H1 (cell line): Measurements from ENCODE around the gene TRPM6. TPM values are rescaled to one million over a fixed set of nuclear protein-coding genes. Genes with fewer than 3 reads are reported as not detected.

ENCODE experiments used
- CTCF ChIA-PET: fragments of 300-600 bp; sonication (Branson Sonifier 250); formaldehyde crosslinking; loops from one replicate; lab custom pipeline; 2021; ENCODE audit not compliant: partially characterized antibody; lab: Charles Lee
- POLR2A ChIA-PET: fragments of 300-600 bp; sonication (Branson Sonifier 250); formaldehyde crosslinking; loops from one replicate; lab custom pipeline; 2021; ENCODE audit warnings: inconsistent platforms; ENCODE audit not compliant: partially characterized antibody; lab: Charles Lee
- DNase-seq, 2 experiments: peaks; one replicate each; pipeline versions ENCODE4 v3.0.0 to v3.0.0-alpha.2; 2010 to 2022; ENCODE audit warnings: low spot score in 2 of 2, low read depth in 1 of 2, mixed read lengths in 1 of 2
- FAIRE-seq: peaks from 2 replicates; lab custom pipeline; 2011; peaks lifted over from hg19 to GRCh38; lab: Jason Lieb, UNC
- H2AFZ ChIP-seq: 2 replicates; pipeline ENCODE4 v1.8.1; 2012; ENCODE audit warnings: low read length, inconsistent platforms
- H2AK5ac ChIP-seq: 2 replicates; pipeline ENCODE4 v1.6.1; 2013; ENCODE audit warnings: low read depth, low read length
- H2BK120ac ChIP-seq: replicated peaks from 2 replicates; pipeline ENCODE3; 2013; ENCODE audit warnings: low read depth, low read length, inconsistent platforms
- H2BK12ac ChIP-seq: 2 replicates; pipeline ENCODE4 v1.6.1; 2013; ENCODE audit warnings: low read depth, low read length
- H2BK15ac ChIP-seq: 2 replicates; pipeline ENCODE4 v1.6.1; 2013; ENCODE audit warnings: low read length
- H2BK20ac ChIP-seq: 2 replicates; pipeline ENCODE4 v1.6.1; 2013; ENCODE audit warnings: low read length
- H2BK5ac ChIP-seq: 2 replicates; pipeline ENCODE4 v1.6.1; 2013; ENCODE audit warnings: low read depth, low read length
- H3K14ac ChIP-seq: 2 replicates; pipeline ENCODE4 v1.6.1; 2013; ENCODE audit warnings: inconsistent platforms; ENCODE audit not compliant: insufficient read length
- H3K18ac ChIP-seq: 2 replicates; pipeline ENCODE4 v1.6.1; 2013; ENCODE audit warnings: low read length; ENCODE audit errors: extremely low read depth
- H3K23ac ChIP-seq: 2 replicates; pipeline ENCODE4 v1.6.1; 2013; ENCODE audit warnings: inconsistent platforms; ENCODE audit not compliant: insufficient read length
- H3K23me2 ChIP-seq: 2 replicates; pipeline ENCODE4 v1.6.1; 2013; ENCODE audit warnings: low read depth, low read length
- H3K27ac ChIP-seq: 2 replicates; pipeline ENCODE4 v1.6.1; 2011; ENCODE audit warnings: low read depth, low read length, inconsistent platforms
- H3K27me3 ChIP-seq, 4 experiments: replicated peaks in 1 of 4; 1 replicate in 1 of 4; 2 replicates in 3 of 4; pipeline versions ENCODE4 v1.6.1 to v1.8.1; 2011 to 2013; ENCODE audit warnings: low read length in 3 of 4, mild to moderate bottlenecking in 3 of 4, inconsistent platforms in 2 of 4, mixed read lengths in 2 of 4, moderate library complexity in 1 of 4; ENCODE audit not compliant: control insufficient read depth in 3 of 4, insufficient read depth in 3 of 4; ENCODE audit errors: extremely low read depth in 1 of 4
- H3K36me3 ChIP-seq, 4 experiments: 2 replicates each; pipeline versions ENCODE4 v1.6.1 to v1.8.1; 2011 to 2013; ENCODE audit warnings: mild to moderate bottlenecking in 4 of 4, low read length in 3 of 4, moderate library complexity in 2 of 4, control low read depth in 1 of 4, inconsistent platforms in 1 of 4; ENCODE audit not compliant: insufficient read depth in 4 of 4, control insufficient read depth in 2 of 4
- H3K4ac ChIP-seq: replicated peaks from 2 replicates; pipeline ENCODE3; 2013; ENCODE audit warnings: low read length, low read depth, mixed read lengths, inconsistent platforms; ENCODE audit not compliant: insufficient read length
- H3K4me1 ChIP-seq, 4 experiments: replicated peaks in 1 of 4; 1 replicate in 1 of 4; 2 replicates in 3 of 4; pipeline versions ENCODE4 v1.6.1 to v1.8.1; 2011 to 2013; ENCODE audit warnings: low read length in 3 of 4, inconsistent platforms in 2 of 4, mixed read lengths in 1 of 4; ENCODE audit not compliant: insufficient read depth in 4 of 4, control insufficient read depth in 3 of 4
- H3K4me2 ChIP-seq, 2 experiments: 2 replicates each; pipeline versions ENCODE4 v1.6.1 to v1.8.1; 2011 to 2013; ENCODE audit warnings: low read depth in 2 of 2, low read length in 2 of 2, control low read depth in 1 of 2, inconsistent platforms in 1 of 2, mild to moderate bottlenecking in 1 of 2; ENCODE audit not compliant: insufficient read depth in 1 of 2
- H3K4me3 ChIP-seq, 4 experiments: fragments of 200-600, 300-600 bp in 1 of 4; sonication (generic), shearing (Covaris generic), sonication (Bioruptor Twin) in 1 of 4; 2 replicates each; pipeline versions ENCODE4 v1.5.1 to v1.8.1; 2011 to 2016; ENCODE audit warnings: low read length in 4 of 4, low read depth in 3 of 4, control low read depth in 2 of 4, inconsistent platforms in 2 of 4, mild to moderate bottlenecking in 2 of 4, mixed read lengths in 1 of 4, moderate library complexity in 1 of 4; ENCODE audit not compliant: insufficient read depth in 2 of 4; ENCODE audit errors: extremely low read depth in 1 of 4
- H3K56ac ChIP-seq: replicated peaks from 2 replicates; pipeline ENCODE3; 2013; ENCODE audit warnings: low read depth, mild to moderate bottlenecking, mixed read lengths, low read length, inconsistent platforms; ENCODE audit not compliant: insufficient read length
- H3K79me1 ChIP-seq: 2 replicates; pipeline ENCODE4 v1.6.1; 2013; ENCODE audit warnings: low read depth, low read length, control low read depth
- H3K79me2 ChIP-seq, 2 experiments: 2 replicates each; pipeline versions ENCODE4 v1.6.1 to v1.8.1; 2012 to 2013; ENCODE audit warnings: low read length in 2 of 2, mild to moderate bottlenecking in 2 of 2, inconsistent platforms in 1 of 2; ENCODE audit not compliant: insufficient read depth in 2 of 2, control insufficient read depth in 1 of 2
- H3K9ac ChIP-seq, 4 experiments: replicated peaks in 1 of 4; 1 replicate in 1 of 4; 2 replicates in 3 of 4; pipeline versions ENCODE4 v1.6.1 to v1.8.1; 2011 to 2013; ENCODE audit warnings: low read depth in 3 of 4, low read length in 3 of 4, control low read depth in 2 of 4, mild to moderate bottlenecking in 2 of 4, moderate library complexity in 2 of 4, inconsistent platforms in 1 of 4; ENCODE audit errors: extremely low read depth in 1 of 4
- H3K9me3 ChIP-seq, 2 experiments: 2 replicates each; pipeline versions ENCODE4 v1.6.1 to v1.8.1; 2012 to 2013; ENCODE audit warnings: mild to moderate bottlenecking in 2 of 2, moderate library complexity in 2 of 2, control low read depth in 1 of 2, inconsistent platforms in 1 of 2, low read depth in 1 of 2, low read length in 1 of 2, mixed read lengths in 1 of 2; ENCODE audit not compliant: insufficient read depth in 2 of 2
- H4K20me1 ChIP-seq, 2 experiments: replicated peaks in 1 of 2; 2 replicates each; pipeline versions ENCODE3 to v1.8.1; 2011 to 2013; ENCODE audit warnings: inconsistent platforms in 2 of 2, low read length in 2 of 2, mild to moderate bottlenecking in 1 of 2; ENCODE audit not compliant: insufficient read depth in 2 of 2, control insufficient read depth in 1 of 2
- H4K5ac ChIP-seq: 2 replicates; pipeline ENCODE4 v1.6.1; 2013; ENCODE audit warnings: low read length, low read depth, mixed read lengths, inconsistent platforms; ENCODE audit not compliant: insufficient read length
- H4K8ac ChIP-seq: 2 replicates; pipeline ENCODE4 v1.8.0; 2013; ENCODE audit warnings: mild to moderate bottlenecking, moderate library complexity, low read length, inconsistent platforms; ENCODE audit not compliant: insufficient read depth; ENCODE audit errors: extremely low read depth
- H4K91ac ChIP-seq: replicated peaks from 2 replicates; pipeline ENCODE3; 2013; ENCODE audit warnings: low read length, mixed read lengths, inconsistent platforms; ENCODE audit not compliant: insufficient read length
- CTCF ChIP-seq, 3 experiments: IDR thresholded peaks; 1 replicate in 2 of 3; 2 replicates in 1 of 3; pipeline versions ENCODE4 v1.5.1 to v1.6.1; 2011; ENCODE audit warnings: low read length in 3 of 3, mild to moderate bottlenecking in 3 of 3, inconsistent platforms in 2 of 3, low read depth in 1 of 3, moderate library complexity in 1 of 3; ENCODE audit not compliant: insufficient read depth in 1 of 3; ENCODE audit errors: control extremely low read depth in 1 of 3
- TAF1 ChIP-seq: IDR thresholded peaks from 2 replicates; pipeline ENCODE4 v1.6.1; 2011; ENCODE audit warnings: mild to moderate bottlenecking, low read depth, low read length
- ZNF274 ChIP-seq: IDR thresholded peaks from 2 replicates; pipeline ENCODE4 v1.7.0; 2012; ENCODE audit warnings: low read length, borderline replicate concordance; ENCODE audit errors: extremely low read depth
- polyA plus RNA-seq, 7 experiments: library from polyadenylated mRNA; depleted of rRNA in 3 of 7; stranded (reverse) in 5 of 7; unstranded in 2 of 7; fragments of >200 nt in 5 of 7; fragments of 200-250 nt in 2 of 7; gene quantifications; 1 replicate in 5 of 7; 2 replicates in 1 of 7; 4 replicates in 1 of 7; pipeline versions ENCODE4 v1.2.1 to v1.2.3, GENCODE V29; 2011 to 2013; ENCODE audit warnings: missing spikeins in 2 of 7, mixed read lengths in 2 of 7
- total RNA-seq: library from RNA; stranded (reverse); fragmentation: NEBNext Ultra II Directional; extraction: Animal tissue kit (Norgen Biotek cat#: 25700); gene quantifications from 2 replicates; pipeline ENCODE4 v1.2.1, GENCODE V29; 2021

TRPM6 gene
- total and polyA plus RNA-seq, 2 of the 8 experiments (the other 6 are each of a cell fraction or from before 2014, with no cell fraction given), result 0.45 to 1.5 TPM

- H3K14ac ChIP-seq, result no peak overlapping the region
- H2BK12ac ChIP-seq, result no peak overlapping the region
- no peak overlapping the region for H2BK120ac ChIP-seq
- H3K18ac ChIP-seq, result no peak overlapping the region
- no peak overlapping the region for H3K4me2 ChIP-seq
- H3K36me3 ChIP-seq, result no peaks in the 10 kb centered on the region
- ChIA-PET POLR2A (no interaction called here), CTCF (interaction anchor here (1.3 to 1.9 kb wide), 2 partner anchors 15 to 16 kb away, joined by 4 to 7 read pairs; no protein-coding TSS in a partner anchor)
- H4K91ac ChIP-seq, result no peak overlapping the region
- H4K8ac ChIP-seq, result no peak overlapping the region
- H3K27ac ChIP-seq, result no peak overlapping the region
- H3K56ac ChIP-seq, result no peak overlapping the region
- H3K4me1 ChIP-seq, result no peaks in the 10 kb centered on the region
- no peak overlapping the region for H2AK5ac ChIP-seq
- no peaks in the 10 kb centered on the region for H3K9me3 ChIP-seq
- H4K5ac ChIP-seq, result no peak overlapping the region
- no peak overlapping the region for H3K4me3 ChIP-seq
- H3K79me2 ChIP-seq, result no peaks in the 10 kb centered on the region
- no peak overlapping the region for H3K9ac ChIP-seq
- H2BK20ac ChIP-seq, result no peak overlapping the region
- H2BK15ac ChIP-seq, result no peak overlapping the region
- TF ChIP-seq TAF1 (no peak), ZNF274 (no peak), CTCF (IDR thresholded peaks at IDR 0.05; ENCODE audit: control extremely low read depth in 1 of 3, insufficient read depth in 1 of 3, low read depth in 1 of 3, low read length in 3 of 3) (no peak)
- H2BK5ac ChIP-seq, result no peak overlapping the region
- no peaks in the 10 kb centered on the region for H4K20me1 ChIP-seq
- FAIRE-seq (no peak), DNase-seq (no peak)
- H3K27me3 ChIP-seq, result no peaks in the 10 kb centered on the region
- H3K4ac ChIP-seq, result no peak overlapping the region
- no peak overlapping the region for H3K23ac ChIP-seq
- H3K79me1 ChIP-seq, result no peaks in the 10 kb centered on the region
- no peak overlapping the region for H2AFZ ChIP-seq
- H3K23me2 ChIP-seq, result no peaks in the 10 kb centered on the region
Measured at GRCh38 chr9:74755355-74755754, 132.4 kb downstream of the TRPM6 start.
